Uterus (tissue), 2 donors: ENCODE results near the gene SIRT6.

Source experiments
- POLR2A ChIP-seq, 2 donors: fragments of 450-650 bp; IDR thresholded peaks; one replicate each; pipeline ENCODE4 v1.6.1; 2016; ENCODE audit warnings: antibody characterized with exemption in 2 of 2, mild to moderate bottlenecking in 1 of 2, moderate library complexity in 1 of 2
- TF ChIP-seq, protein P1 (sequence below), 4 experiments: fragments of 200-600 bp in 2 of 4; fragments of 450-650 bp in 2 of 4; sonication (generic) in 2 of 4; IDR thresholded peaks; one replicate each; pipeline ENCODE4 v1.5.1; 2016 to 2019; ENCODE audit warnings: antibody characterized with exemption in 4 of 4, mild to moderate bottlenecking in 2 of 4, moderate library complexity in 1 of 4

DNA sequence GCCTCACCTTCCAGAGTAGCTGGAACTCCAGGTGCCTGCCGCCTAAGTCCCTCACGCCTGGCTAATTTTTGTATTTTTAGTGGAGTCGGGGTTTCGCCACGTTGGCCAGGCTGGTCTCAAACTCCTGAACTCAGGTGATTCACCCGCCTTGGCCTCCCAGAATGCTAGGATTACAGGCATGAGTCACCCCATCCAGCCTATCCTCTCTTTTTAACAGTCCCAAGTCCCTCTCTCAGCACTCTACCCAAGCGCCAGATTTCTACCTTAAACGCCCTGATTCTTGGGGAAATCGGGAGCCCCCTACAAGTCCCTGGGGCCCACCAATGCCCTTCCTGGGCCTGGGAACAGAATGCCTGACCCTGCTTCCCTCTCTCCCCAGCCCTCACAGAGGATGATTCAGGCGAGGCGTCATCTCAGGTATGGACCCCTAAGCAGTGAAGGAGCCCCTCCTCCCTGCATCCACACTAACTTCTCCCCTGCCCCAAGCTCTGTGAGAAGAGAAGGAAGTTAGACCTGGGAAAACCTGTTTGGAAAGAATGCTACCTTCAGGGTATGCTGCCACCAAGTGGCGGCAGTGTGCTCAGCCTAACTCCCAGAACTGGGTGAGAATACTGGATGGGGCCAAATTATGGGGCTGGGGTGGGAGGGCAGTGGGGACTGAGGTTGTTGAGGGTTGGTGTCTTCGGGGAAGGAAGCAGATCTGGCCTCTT is 26.2 kb upstream of the SIRT6 start:
- TF ChIP-seq, protein P1, sequence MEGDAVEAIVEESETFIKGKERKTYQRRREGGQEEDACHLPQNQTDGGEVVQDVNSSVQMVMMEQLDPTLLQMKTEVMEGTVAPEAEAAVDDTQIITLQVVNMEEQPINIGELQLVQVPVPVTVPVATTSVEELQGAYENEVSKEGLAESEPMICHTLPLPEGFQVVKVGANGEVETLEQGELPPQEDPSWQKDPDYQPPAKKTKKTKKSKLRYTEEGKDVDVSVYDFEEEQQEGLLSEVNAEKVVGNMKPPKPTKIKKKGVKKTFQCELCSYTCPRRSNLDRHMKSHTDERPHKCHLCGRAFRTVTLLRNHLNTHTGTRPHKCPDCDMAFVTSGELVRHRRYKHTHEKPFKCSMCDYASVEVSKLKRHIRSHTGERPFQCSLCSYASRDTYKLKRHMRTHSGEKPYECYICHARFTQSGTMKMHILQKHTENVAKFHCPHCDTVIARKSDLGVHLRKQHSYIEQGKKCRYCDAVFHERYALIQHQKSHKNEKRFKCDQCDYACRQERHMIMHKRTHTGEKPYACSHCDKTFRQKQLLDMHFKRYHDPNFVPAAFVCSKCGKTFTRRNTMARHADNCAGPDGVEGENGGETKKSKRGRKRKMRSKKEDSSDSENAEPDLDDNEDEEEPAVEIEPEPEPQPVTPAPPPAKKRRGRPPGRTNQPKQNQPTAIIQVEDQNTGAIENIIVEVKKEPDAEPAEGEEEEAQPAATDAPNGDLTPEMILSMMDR (IDR thresholded peaks at IDR 0.05) = no peak
- TF ChIP-seq POLR2A (IDR thresholded peaks at IDR 0.05) = no peak
